Mucosa of gallbladder (tissue), 1 donor: Measurements from ENCODE around the gene USH1G. TPM values are rescaled to one million over a fixed set of nuclear protein-coding genes. Genes with fewer than 3 reads are reported as not detected.
"Not testable (repeated sequence)": the region's sequence is repeated elsewhere in the genome, so short reads cannot be mapped to it uniquely, and the experiment has no call there.

ENCODE experiments used
- DNase-seq: peaks from one replicate; pipeline ENCODE4 v3.0.0-alpha.2; 2020; ENCODE audit warnings: low spot score
- total RNA-seq: library from RNA; stranded (reverse); gene quantifications from one replicate; pipeline ENCODE4 v1.2.1, GENCODE V29; 2021
- donor health status: DM: no; HTN: no; CAD: no.

USH1G gene
- total RNA-seq, 1 donor from 2014 or later = 0.09 TPM

DNA sequence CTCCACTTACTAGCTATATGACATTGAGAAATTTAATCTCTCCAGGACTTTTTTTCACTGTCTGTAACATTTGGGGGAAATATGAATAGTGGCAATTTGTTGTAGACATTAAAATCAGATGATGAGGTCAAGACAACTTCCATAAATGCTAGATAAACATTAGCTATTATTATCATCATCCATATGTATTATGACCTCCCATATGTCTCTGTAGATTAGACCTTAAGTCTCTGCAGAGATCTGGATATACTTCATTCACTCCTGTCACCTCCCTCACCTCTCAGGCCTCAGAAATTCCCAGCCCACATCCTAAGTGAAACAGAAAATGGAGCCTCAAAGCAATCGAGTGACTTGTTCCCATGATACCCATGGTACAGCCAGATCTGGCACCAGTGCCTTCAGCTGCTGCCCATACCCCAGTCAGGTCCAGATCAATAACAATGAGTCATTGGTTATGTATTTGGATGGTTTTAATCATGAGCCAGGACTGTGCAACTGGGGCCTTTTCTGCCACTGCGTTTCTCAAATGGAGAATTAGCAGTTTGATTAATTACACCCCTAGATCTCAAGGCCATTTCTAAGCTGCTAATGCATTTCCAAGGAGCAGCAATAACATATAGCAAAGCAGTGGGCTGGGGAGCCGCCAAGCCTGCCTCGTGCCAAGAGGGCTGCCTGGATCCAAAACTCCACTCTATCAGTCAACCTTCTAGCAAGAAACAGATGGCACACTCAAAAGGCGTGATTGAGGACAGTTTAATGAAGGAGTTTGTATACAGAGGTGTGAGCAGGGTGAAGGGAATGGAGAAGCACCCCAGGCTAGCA, 47.7 kb downstream of the USH1G start:
- DNase-seq = peak; percentile 58

- DNase-seq = no peak
Measured at GRCh38 chr17:74874615-74875037, 48.4 kb downstream of the USH1G start.

DNA sequence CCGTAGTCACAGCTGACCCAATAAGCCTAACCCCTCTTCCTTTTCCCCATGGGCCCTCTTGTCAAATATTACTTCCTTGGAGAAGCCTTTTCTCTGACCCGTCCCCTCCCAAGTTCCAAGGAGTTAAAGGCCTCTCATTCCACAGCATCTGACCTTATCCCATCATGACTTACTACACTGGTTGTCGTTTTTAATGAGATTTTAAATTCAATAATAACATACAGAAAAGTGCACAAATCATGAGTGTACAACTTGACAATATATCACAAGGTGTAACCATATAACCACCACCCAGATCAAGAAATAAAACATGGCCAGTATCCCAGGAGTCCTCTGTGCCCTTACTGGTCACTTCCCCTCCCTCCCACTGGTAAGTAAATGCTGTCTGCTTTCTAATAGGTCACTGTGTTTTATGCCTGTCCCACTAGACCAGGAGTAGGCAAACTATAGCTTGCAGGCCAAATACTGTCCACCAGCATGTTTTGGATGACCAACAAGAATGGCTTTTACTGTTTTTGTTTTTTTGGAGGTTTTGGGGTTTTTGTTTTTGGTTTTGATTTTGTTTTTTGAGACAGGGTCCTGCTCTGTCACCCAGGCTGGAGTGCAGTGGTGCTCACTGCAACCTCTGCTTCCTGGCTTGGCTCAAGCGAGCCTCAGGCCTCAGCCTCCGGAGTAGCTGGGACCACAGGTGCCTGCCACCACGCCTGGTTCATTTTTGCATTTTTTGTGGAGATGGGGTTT, 49.0 kb downstream of the USH1G start:
- DNase-seq = no peak

GRCh38 chr17:74873037-74873873, 49.8 kb downstream of the USH1G start:
- peak; percentile 100 for DNase-seq

DNA sequence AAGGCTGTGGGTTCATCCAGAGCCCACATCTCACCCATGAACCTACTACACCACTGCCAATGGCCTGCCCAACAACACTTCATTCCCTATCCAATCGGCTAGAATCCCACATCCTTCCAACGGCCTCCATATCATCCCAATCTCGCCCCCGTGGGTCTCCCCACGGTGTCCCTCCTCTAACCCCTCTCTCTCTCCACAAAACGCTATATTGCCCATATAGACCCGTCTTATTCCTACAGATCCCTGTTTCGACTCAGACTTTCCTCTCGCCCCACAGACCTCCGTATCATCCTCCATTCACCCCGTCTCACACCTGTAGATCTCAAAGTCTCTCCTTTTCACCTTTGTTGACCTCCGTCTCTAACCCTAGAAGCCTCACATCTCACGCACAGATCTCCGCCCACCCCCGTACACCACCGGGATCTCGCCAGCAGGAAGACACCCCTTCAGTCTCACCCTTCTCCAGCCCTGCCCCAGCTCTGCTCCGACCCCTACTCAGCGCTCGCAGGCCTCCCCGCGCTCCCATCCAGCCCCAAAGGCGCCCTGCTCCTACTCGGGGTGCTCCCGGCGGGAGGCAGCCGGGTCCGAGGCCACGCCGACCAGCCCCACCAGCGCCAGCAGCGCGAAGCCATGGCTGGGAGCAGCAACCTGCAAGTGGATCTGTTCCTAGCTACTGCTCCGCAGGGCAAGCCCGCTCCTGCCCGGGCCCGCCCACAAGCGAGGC, 50.6 kb downstream of the USH1G start, which contains the start of gene FDXR:
TSS of gene FDXR (minus strand) at position 682 of the 724 bp plus-strand sequence. CDS start at position 632, 50 bp downstream.
- no peak for DNase-seq

GRCh38 chr17:74871356-74872076, 51.5 kb downstream of the USH1G start:
- DNase-seq = no peak

DNA sequence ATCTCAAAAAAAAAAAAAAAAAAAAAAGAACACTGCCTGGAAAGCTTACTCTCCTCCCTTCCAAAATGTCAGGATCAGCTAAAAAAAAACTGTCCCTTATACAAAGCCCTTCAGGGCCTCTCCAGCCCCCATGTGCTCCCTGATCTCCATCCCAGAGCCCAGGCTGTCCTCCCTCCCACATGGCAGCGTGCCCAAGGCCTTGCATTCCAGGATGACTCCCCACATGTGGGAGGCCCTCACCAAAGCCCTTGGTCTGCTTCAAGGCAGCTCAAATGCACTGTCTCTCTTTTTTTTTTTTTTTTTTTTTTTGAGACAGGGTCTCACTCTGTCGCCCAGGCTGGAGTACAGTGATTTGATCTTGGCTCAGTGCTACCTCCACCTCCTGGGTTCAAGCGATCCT, 52.5 kb downstream of the USH1G start:
- DNase-seq = no peak

DNA sequence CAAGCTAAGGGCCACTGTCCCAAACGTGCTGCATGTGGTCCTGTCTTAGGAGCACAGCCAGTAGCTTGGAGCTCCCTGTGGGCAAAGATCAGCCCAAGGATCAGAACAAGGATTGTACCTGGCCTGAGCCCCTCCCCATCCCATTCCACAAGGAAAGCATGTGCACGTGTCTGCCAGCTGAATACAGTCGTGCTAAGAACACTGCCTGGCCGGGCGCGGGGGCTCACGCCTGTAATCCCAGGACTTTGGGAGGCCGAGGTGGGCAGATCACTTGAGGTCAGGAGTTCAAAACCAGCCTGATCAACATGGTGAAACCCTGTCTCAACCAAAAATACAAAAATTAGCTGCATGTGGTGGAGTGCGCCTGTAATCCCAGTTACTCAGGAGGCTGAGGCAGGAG, 53.0 kb downstream of the USH1G start:
- DNase-seq = not testable (repeated sequence)

GRCh38 chr17:74868908-74869255, 54.2 kb downstream of the USH1G start:
- DNase-seq = no peak

GRCh38 chr17:74868251-74868907, 54.7 kb downstream of the USH1G start:
- no peak for DNase-seq

- DNase-seq = no peak
Measured at GRCh38 chr17:74866198-74866835, 56.7 kb downstream of the USH1G start.

Other genes with a start within 250 kb of the USH1G start
- gene CD300LF, start 210.3 kb downstream of the USH1G start, total RNA-seq = 1.8 TPM
- gene RAB37, start 186.0 kb downstream of the USH1G start, total RNA-seq = 5.1 TPM
- 568 TPM for gene NHERF1, start 174.6 kb downstream of the USH1G start, total RNA-seq
- gene NAT9, start 146.9 kb downstream of the USH1G start, total RNA-seq = 43.7 TPM
- 0.43 TPM for gene GRIN2C, start 63.4 kb downstream of the USH1G start, total RNA-seq
- 9.3 TPM for gene FDXR, start 50.3 kb downstream of the USH1G start, total RNA-seq
- gene FADS6, start 29.6 kb downstream of the USH1G start, total RNA-seq = 0.12 TPM
- not detected for gene OTOP2, start 1.0 kb upstream of the USH1G start, total RNA-seq
- gene OTOP3, start 12.6 kb upstream of the USH1G start, total RNA-seq = not detected
- 186 TPM for gene HID1, start 49.5 kb upstream of the USH1G start, total RNA-seq
- 83.8 TPM for gene CDR2L, start 64.4 kb upstream of the USH1G start, total RNA-seq
- 16.7 TPM for gene MRPL58, start 89.4 kb upstream of the USH1G start, total RNA-seq
- 226 TPM for gene ATP5PD, start 123.7 kb upstream of the USH1G start, total RNA-seq
- gene KCTD2, start 124.0 kb upstream of the USH1G start, total RNA-seq = 28.3 TPM
- gene SLC16A5, start 164.7 kb upstream of the USH1G start, total RNA-seq = 19.9 TPM
- 20.2 TPM for gene ARMC7, start 186.7 kb upstream of the USH1G start, total RNA-seq
- gene NT5C, start 208.5 kb upstream of the USH1G start, total RNA-seq = 50.0 TPM
- gene JPT1, start 231.3 kb upstream of the USH1G start, total RNA-seq = 183 TPM